K562 (cell line): Measurements from ENCODE around the gene DRD2. TPM values are rescaled to one million over a fixed set of nuclear protein-coding genes. Genes with fewer than 3 reads are reported as not detected.

Source experiments
- ATAC-seq: fragments of 200-7000 bp; cut with Tn5 transposase; 3 replicates; pipeline ENCODE4 v1.9.1; 2020; ENCODE audit warnings: moderate library complexity
- BruUV-seq: library from RNA; stranded (reverse); fragments of 400-500 nt; replicated peaks from 2 replicates; lab custom pipeline; 2021; lab: Mats Ljungman, UMichigan
- CTCF ChIA-PET: fragments of 300-600 bp; formaldehyde crosslinking; extraction: SDS; loops from one replicate; lab custom pipeline; 2021; ENCODE audit warnings: low intra/inter-chr PET ratio; lab: Yijun Ruan, JAX
- POLR2A ChIA-PET: fragments of 300-600, 350-650 bp; sonication (Branson Sonifier 250); formaldehyde crosslinking; extraction: SDS; loops from one replicate; lab custom pipeline; 2021; ENCODE audit warnings: antibody characterized with exemption, inconsistent platforms; lab: Yijun Ruan, JAX
- DNase-seq, 4 experiments: peaks; one replicate each; pipeline versions ENCODE4 v3.0.0 to v3.0.0-alpha.2; 2011 to 2018; ENCODE audit warnings: low spot score in 3 of 4, mixed read lengths in 3 of 4; ENCODE audit errors: extremely low read depth in 1 of 4
- FAIRE-seq: peaks from 2 replicates; lab custom pipeline; 2011; peaks lifted over from hg19 to GRCh38; lab: Jason Lieb, UNC
- H2AFZ ChIP-seq: 2 replicates; pipeline ENCODE4 v1.6.0; 2011; ENCODE audit warnings: low read depth, low read length, control low read depth, inconsistent platforms
- H3K27ac ChIP-seq: fragments of 200-600 bp; 3 replicates; pipeline ENCODE4 v1.8.0; 2011; ENCODE audit warnings: low read depth, mild to moderate bottlenecking, control low read depth, inconsistent platforms, low read length, moderate library complexity, mixed read lengths; ENCODE audit errors: extremely low read depth
- H3K27me3 ChIP-seq, 2 experiments: fragments of 300-600 bp in 1 of 2; 2 replicates in 1 of 2; 3 replicates in 1 of 2; pipeline versions ENCODE4 v1.6.0 to v1.8.0; 2011; ENCODE audit warnings: inconsistent platforms in 2 of 2, low read length in 2 of 2, mild to moderate bottlenecking in 1 of 2, mixed read lengths in 1 of 2, moderate library complexity in 1 of 2; ENCODE audit not compliant: control insufficient read depth in 2 of 2, insufficient read depth in 2 of 2
- H3K36me3 ChIP-seq: fragments of 300-600 bp; 3 replicates; pipeline ENCODE4 v1.8.0; 2011; ENCODE audit warnings: mild to moderate bottlenecking, low read length, inconsistent platforms; ENCODE audit not compliant: control insufficient read depth, insufficient read depth
- H3K4me1 ChIP-seq, 2 experiments: fragments of 200-600 bp in 1 of 2; replicated peaks in 1 of 2; 2 replicates in 1 of 2; 3 replicates in 1 of 2; pipeline versions ENCODE4 v1.5.1 to v1.8.0; 2011; ENCODE audit warnings: inconsistent platforms in 2 of 2, low read length in 2 of 2, mild to moderate bottlenecking in 1 of 2, mixed read lengths in 1 of 2, moderate library complexity in 1 of 2; ENCODE audit not compliant: control insufficient read depth in 2 of 2, insufficient read depth in 2 of 2
- H3K4me2 ChIP-seq: 2 replicates; pipeline ENCODE4 v1.6.1; 2011; ENCODE audit warnings: low read length, control low read depth, inconsistent platforms, mixed read lengths; ENCODE audit not compliant: insufficient read depth
- H3K4me3 ChIP-seq: fragments of 200-600 bp; sonication (generic), shearing (Covaris generic); 2 replicates; pipeline ENCODE4 v1.5.1; 2016; ENCODE audit warnings: control low read depth, inconsistent platforms
- H3K79me2 ChIP-seq: fragments of 200-600 bp; 3 replicates; pipeline ENCODE4 v1.8.0; 2011; ENCODE audit warnings: low read length, inconsistent platforms; ENCODE audit not compliant: control insufficient read depth, insufficient read depth
- H3K9ac ChIP-seq, 2 experiments: 2 replicates each; pipeline versions ENCODE4 v1.6.0 to v1.6.1; 2011; ENCODE audit warnings: low read depth in 2 of 2, low read length in 2 of 2, control low read depth in 1 of 2, inconsistent platforms in 1 of 2, mild to moderate bottlenecking in 1 of 2, mixed read lengths in 1 of 2; ENCODE audit not compliant: insufficient read depth in 1 of 2
- H3K9me1 ChIP-seq: one replicate; pipeline ENCODE4 v1.6.0; 2011; ENCODE audit warnings: inconsistent platforms, mild to moderate bottlenecking, low read length, moderate library complexity; ENCODE audit not compliant: control insufficient read depth, insufficient read depth
- H3K9me3 ChIP-seq: replicated peaks from 2 replicates; pipeline ENCODE4 v1.5.1; 2011; ENCODE audit warnings: low read depth, low read length, inconsistent platforms; ENCODE audit not compliant: control insufficient read depth, insufficient read depth
- H4K20me1 ChIP-seq: replicated peaks from 2 replicates; pipeline ENCODE4 v1.6.1; 2011; ENCODE audit warnings: low read length, inconsistent platforms, mixed read lengths; ENCODE audit not compliant: control insufficient read depth, insufficient read depth
- ARID3B ChIP-seq: fragments of 250-450 bp; sonication (Bioruptor Pico); IDR thresholded peaks from 2 replicates; pipeline ENCODE4 v1.4.0; 2020; ENCODE audit warnings: borderline replicate concordance
- CBFA2T3 ChIP-seq: fragments of 450-650 bp; IDR thresholded peaks from 2 replicates; pipeline ENCODE4 v1.6.1; 2017
- DDX20 ChIP-seq: fragments of 450-650 bp; IDR thresholded peaks from 2 replicates; pipeline ENCODE4 v1.6.1; 2016; ENCODE audit warnings: missing genetic modification characterization, low read depth, mild to moderate bottlenecking, missing compliant biosample characterization, moderate library complexity
- EWSR1 ChIP-seq: fragments of 450-650 bp; IDR thresholded peaks from 2 replicates; pipeline ENCODE4 v1.6.1; 2018; ENCODE audit warnings: borderline replicate concordance, mild to moderate bottlenecking, low read depth, moderate library complexity; ENCODE audit not compliant: partially characterized antibody
- EZH2 ChIP-seq: IDR thresholded peaks from 2 replicates; pipeline ENCODE4 v1.6.1; 2012; ENCODE audit warnings: low read depth, mild to moderate bottlenecking, inconsistent platforms, low read length, borderline replicate concordance
- FIP1L1 ChIP-seq: fragments of 200-400 bp; formaldehyde crosslinking; IDR thresholded peaks from 2 replicates; pipeline ENCODE4 v1.6.1; 2018; ENCODE audit warnings: mild to moderate bottlenecking, low read depth, low read length; ENCODE audit not compliant: poor library complexity, severe bottlenecking
- MXD1 ChIP-seq: fragments of 250-450 bp; sonication (Bioruptor Pico); IDR thresholded peaks from 2 replicates; pipeline ENCODE4 v1.8.0; 2021; ENCODE audit warnings: borderline replicate concordance, mild to moderate bottlenecking, moderate library complexity; ENCODE audit not compliant: poor library complexity, severe bottlenecking
- PYGO2 ChIP-seq: fragments of 450-650 bp; IDR thresholded peaks from 2 replicates; pipeline ENCODE4 v1.6.1; 2016; ENCODE audit warnings: mild to moderate bottlenecking, missing genetic modification characterization, moderate library complexity, missing compliant biosample characterization
- SAP30 ChIP-seq: fragments of 200-600 bp; sonication (generic); IDR thresholded peaks from 2 replicates; pipeline ENCODE4 v1.6.1; 2012; ENCODE audit warnings: borderline replicate concordance, low read depth, mild to moderate bottlenecking, moderate library complexity, low read length, control low read depth, inconsistent platforms; ENCODE audit not compliant: insufficient read depth, poor library complexity, severe bottlenecking
- SMC3 ChIP-seq: conservative IDR thresholded peaks from 2 replicates; pipeline ENCODE4 v1.6.1; 2011; ENCODE audit warnings: low read depth, low read length, improper control_type of control experiment; ENCODE audit not compliant: insufficient read depth
- SRSF3 ChIP-seq: fragments of 200-400 bp; formaldehyde crosslinking; IDR thresholded peaks from 2 replicates; pipeline ENCODE4 v1.6.1; 2016; ENCODE audit warnings: mild to moderate bottlenecking, low read length, moderate library complexity; ENCODE audit not compliant: insufficient read depth
- ZNF124 ChIP-seq: sonication (generic); formaldehyde crosslinking; IDR thresholded peaks from 2 replicates; pipeline ENCODE4 v1.8.1; 2022; ENCODE audit warnings: missing genetic modification reagents
- ZNF133 ChIP-seq: fragments of 250-450 bp; sonication (Bioruptor Pico); IDR thresholded peaks from 2 replicates; pipeline ENCODE4 v1.4.0; 2020; ENCODE audit warnings: mild to moderate bottlenecking
- ZNF778 ChIP-seq: fragments of 450-650 bp; formaldehyde crosslinking; IDR thresholded peaks from 2 replicates; pipeline ENCODE4 v1.4.0; 2020; ENCODE audit warnings: mild to moderate bottlenecking, moderate library complexity
- WGBS: fragments of 100-300 bp; shearing (Covaris generic); methylation state at CpG from one replicate; pipeline ENCODE4 v1.1.6; 2016; ENCODE audit warnings: low coverage, mixed read lengths; ENCODE audit not compliant: insufficient coverage; ENCODE audit errors: missing lambda C conversion rate; 5-methylcytosine and 5-hydroxymethylcytosine counted together
- in situ Hi-C: fragments of 300-500 bp; cut with MboI; formaldehyde crosslinking; loops from 4 replicates; pipeline ENCODE4 v1.15.0; 2018; ENCODE audit warnings: inconsistent platforms, mixed read lengths
- intact Hi-C: fragments of 100-400 bp; cut with micrococcal nuclease; formaldehyde crosslinking; loops from 2 replicates; pipeline ENCODE4 v1.14.2; 2022
- polyA plus RNA-seq, 8 experiments: library from polyadenylated mRNA; depleted of rRNA in 4 of 8; stranded (reverse) in 5 of 8; unstranded in 3 of 8; fragments of >200 nt; fragmentation: Nextera tagmentation in 2 of 8; fragmentation: Illumina TruSeq in 1 of 8; extraction: Ambion mirVana in 2 of 8; extraction: Trizol in 1 of 8; gene quantifications; 2 replicates each; pipeline versions ENCODE4 v1.2.1 to v1.2.3, GENCODE V29; 2011 to 2014; ENCODE audit warnings: inconsistent platforms in 1 of 8, missing spikeins in 1 of 8
- total RNA-seq, 7 experiments: library from RNA; depleted of rRNA in 6 of 7; stranded (reverse); fragments of >200 nt in 6 of 7; fragmentation: Illumina TruSeq in 2 of 7; extraction: Trizol in 2 of 7; gene quantifications; 2 replicates each; pipeline versions ENCODE4 v1.2.1 to v1.2.3, GENCODE V29; 2011 to 2021; ENCODE audit warnings: low replicate concordance in 1 of 7

The DRD2 gene
- total and polyA plus RNA-seq, 9 of the 15 experiments (the other 6 are each of a cell fraction or from before 2014, with no cell fraction given), result not detected

GRCh38 chr11:113407163-113407562 is 68.0 kb downstream of the DRD2 start:
- intact Hi-C loops, result no loop called here
- TF ChIP-seq SAP30 (no peak), PYGO2 (tag) (no peak), FIP1L1 (no peak), EWSR1 (no peak), ZNF778 (CRISPR knock-in tag) (no peak), MXD1 (CRISPR knock-in tag) (no peak), EZH2 (no peak), SRSF3 (no peak), CBFA2T3 (no peak), ZNF124 (CRISPR knock-in tag) (no peak), ARID3B (CRISPR knock-in tag) (no peak), ZNF133 (CRISPR knock-in tag) (no peak), SMC3 (no peak), DDX20 (tag) (no peak)
- 0% methylated on average over 3 of the region's 3 CpGs for WGBS
- Histone ChIP-seq H3K36me3 (no peaks in the 10 kb centered on the region), H3K4me3 (no peak overlapping the region), H3K27ac (no peak overlapping the region), H2AFZ (no peak overlapping the region), H3K9me1 (no peaks in the 10 kb centered on the region), H3K27me3 (peaks cover 0 to 56% of the 10 kb centered on the region in 2 experiments; a peak in 3 of 5 replicates), H3K9ac (no peak overlapping the region), H4K20me1 (peaks cover 7% of the 10 kb centered on the region; the same call in 1 of the 2 replicates), H3K4me1 (no peaks in the 10 kb centered on the region), H3K4me2 (no peak overlapping the region), H3K9me3 (no peaks in the 10 kb centered on the region), H3K79me2 (no peaks in the 10 kb centered on the region)
- FAIRE-seq (no peak), DNase-seq (no peak), ATAC-seq (no peak)
- ChIA-PET POLR2A (interaction anchor here (0.6 kb wide), 1 partner anchor 291 kb away, joined by 3 read pairs; no protein-coding TSS in a partner anchor), CTCF (no interaction called here)
- no TSS peak for BruUV-seq
- in situ Hi-C loops, result no loop called here
